ENCODE data around the gene SSNA1. TPM values are rescaled to one million over a fixed set of nuclear protein-coding genes. Genes with fewer than 3 reads are reported as not detected.

SSNA1 gene
- total RNA-seq, result 10 to 100 TPM; 80.2 to 91.3 TPM

GRCh38 chr9:137188490-137189296 lies at the start of gene SSNA1, which contains the start of gene ANAPC2:
SSNA1 (plus strand) TSS chr9:137188676; CDS start chr9:137188727, 51 bp downstream.
ANAPC2 (minus strand) TSS chr9:137188560; CDS start chr9:137188532, 28 bp downstream.
- ATAC-seq, result peak; percentile 81
- Mint-ChIP-seq H3K4me3 (peak within 1 kb of the TSS; percentile 93), H3K4me1 (peaks cover 35% of the 10 kb centered on the region), H3K27ac (peak within 1 kb of the TSS; percentile 92), H3K27me3 (no peaks in the 10 kb centered on the region), H3K36me3 (peaks cover 2% of the 10 kb centered on the region), H3K9me3 (ENCODE audit: low read depth) (no peaks in the 10 kb centered on the region)
- DNase-seq, result peak; percentile 93
- CTCF ChIA-PET, result interaction anchor here (0.9 to 5.1 kb wide), 26 partner anchors 10 to 160 kb away, joined by 3 to 55 read pairs (median 4); partner anchors contain the start of genes CYSRT1, NDOR1, NELFB and RNF208

- H3K27me3 Mint-ChIP-seq, result peaks cover 63% of the 10 kb centered on the region
- no peaks in the 10 kb centered on the region for H3K9me3 Mint-ChIP-seq (ENCODE audit: low read depth)
- peaks cover 4% of the 10 kb centered on the region for H3K4me1 Mint-ChIP-seq
- no peak within 1 kb of the TSS for H3K4me3 Mint-ChIP-seq
- ATAC-seq (peak; percentile 73), DNase-seq (no peak)
- CTCF ChIA-PET, result interaction anchor here (0.5 to 2.3 kb wide), 4 partner anchors 10 to 98 kb away, joined by 3 to 8 read pairs (median 4); partner anchors contain the start of gene RNF224
- H3K36me3 Mint-ChIP-seq, result no peaks in the 10 kb centered on the region
- H3K27ac Mint-ChIP-seq, result no peak within 1 kb of the TSS
Observed at GRCh38 chr9:137138722-137139467, 49.6 kb upstream of the SSNA1 start, which contains the start of gene GRIN1. GRIN1 (plus strand) TSS chr9:137139154; CDS start chr9:137139487, 333 bp downstream.

GRCh38 chr9:137139468-137140150 lies 48.9 kb upstream of the SSNA1 start:
- no peak for ATAC-seq
- no peaks in the 10 kb centered on the region for H3K9me3 Mint-ChIP-seq (ENCODE audit: low read depth)
- no peaks in the 10 kb centered on the region for H3K36me3 Mint-ChIP-seq
- no peak overlapping the region for H3K4me3 Mint-ChIP-seq
- H3K4me1 Mint-ChIP-seq, result peaks cover 4% of the 10 kb centered on the region
- H3K27me3 Mint-ChIP-seq, result peaks cover 60% of the 10 kb centered on the region
- CTCF ChIA-PET, result interaction anchor here (1.5 to 1.9 kb wide), 3 partner anchors 9 to 97 kb away, joined by 4 to 5 read pairs (median 4); partner anchors contain the start of gene RNF224
- no peak overlapping the region for H3K27ac Mint-ChIP-seq
- no peak for DNase-seq

- ATAC-seq (no peak), DNase-seq (no peak)
- Mint-ChIP-seq H3K27me3 (peaks cover 57% of the 10 kb centered on the region), H3K27ac (no peak overlapping the region), H3K36me3 (no peaks in the 10 kb centered on the region), H3K4me3 (no peak overlapping the region), H3K4me1 (peaks cover 4% of the 10 kb centered on the region), H3K9me3 (ENCODE audit: low read depth) (no peaks in the 10 kb centered on the region)
- CTCF ChIA-PET, result interaction anchor here (1.5 to 1.6 kb wide), 2 partner anchors 9 to 86 kb away, joined by 4 read pairs; partner anchors contain the start of gene RNF224
Observed at GRCh38 chr9:137140151-137141012, 48.1 kb upstream of the SSNA1 start.

GRCh38 chr9:137141050-137141810 lies 47.2 kb upstream of the SSNA1 start:
- no peak for DNase-seq
- H3K36me3 Mint-ChIP-seq, result no peaks in the 10 kb centered on the region
- no peak overlapping the region for H3K27ac Mint-ChIP-seq
- peaks cover 4% of the 10 kb centered on the region for H3K4me1 Mint-ChIP-seq
- peaks cover 53% of the 10 kb centered on the region for H3K27me3 Mint-ChIP-seq
- H3K4me3 Mint-ChIP-seq, result no peak overlapping the region
- ATAC-seq, result no peak
- H3K9me3 Mint-ChIP-seq (ENCODE audit: low read depth), result no peaks in the 10 kb centered on the region
- CTCF ChIA-PET, result interaction anchor here (1.5 kb wide), 1 partner anchor 10 kb away, joined by 4 read pairs; no protein-coding TSS in a partner anchor

- Mint-ChIP-seq H3K36me3 (no peaks in the 10 kb centered on the region), H3K27me3 (peaks cover 43% of the 10 kb centered on the region), H3K4me1 (peaks cover 4% of the 10 kb centered on the region), H3K4me3 (no peak overlapping the region), H3K27ac (no peak overlapping the region), H3K9me3 (ENCODE audit: low read depth) (no peaks in the 10 kb centered on the region)
- no peak for ATAC-seq
- CTCF ChIA-PET, result no interaction called here
- no peak for DNase-seq
Observed at GRCh38 chr9:137141976-137142936, 46.2 kb upstream of the SSNA1 start.

GRCh38 chr9:137143459-137143858 lies 45.0 kb upstream of the SSNA1 start:
- Mint-ChIP-seq H3K27ac (no peak overlapping the region), H3K27me3 (peaks cover 32% of the 10 kb centered on the region), H3K4me3 (no peak overlapping the region), H3K36me3 (no peaks in the 10 kb centered on the region), H3K4me1 (peaks cover 2% of the 10 kb centered on the region), H3K9me3 (ENCODE audit: low read depth) (no peaks in the 10 kb centered on the region)
- CTCF ChIA-PET, result no interaction called here
- DNase-seq (no peak), ATAC-seq (no peak)

- H3K27ac Mint-ChIP-seq, result no peak overlapping the region
- ATAC-seq (no peak), DNase-seq (no peak)
- H3K4me1 Mint-ChIP-seq, result no peaks in the 10 kb centered on the region
- no peak overlapping the region for H3K4me3 Mint-ChIP-seq
- H3K36me3 Mint-ChIP-seq, result no peaks in the 10 kb centered on the region
- CTCF ChIA-PET, result interaction anchor here (1.0 kb wide), 1 partner anchor 12 kb away, joined by 3 read pairs; no protein-coding TSS in a partner anchor
- peaks cover 13% of the 10 kb centered on the region for H3K27me3 Mint-ChIP-seq
- H3K9me3 Mint-ChIP-seq (ENCODE audit: low read depth), result no peaks in the 10 kb centered on the region
Observed at GRCh38 chr9:137145731-137146526, 42.5 kb upstream of the SSNA1 start.

- DNase-seq (no peak), ATAC-seq (no peak)
- H3K4me1 Mint-ChIP-seq, result no peaks in the 10 kb centered on the region
- CTCF ChIA-PET, result interaction anchor here (1.0 kb wide), 1 partner anchor 11 kb away, joined by 3 read pairs; no protein-coding TSS in a partner anchor
- no peak overlapping the region for H3K27ac Mint-ChIP-seq
- H3K4me3 Mint-ChIP-seq, result no peak overlapping the region
- peaks cover 7% of the 10 kb centered on the region for H3K27me3 Mint-ChIP-seq
- H3K9me3 Mint-ChIP-seq (ENCODE audit: low read depth), result no peaks in the 10 kb centered on the region
- no peaks in the 10 kb centered on the region for H3K36me3 Mint-ChIP-seq
Observed at GRCh38 chr9:137146527-137146918, 42.0 kb upstream of the SSNA1 start.

GRCh38 chr9:137147091-137147792 lies 41.2 kb upstream of the SSNA1 start:
- peaks cover 3% of the 10 kb centered on the region for H3K27me3 Mint-ChIP-seq

More at GRCh38 chr9:137147091-137147792, 41.2 kb upstream of the SSNA1 start:
- Mint-ChIP-seq H3K27ac (no peak overlapping the region), H3K9me3 (ENCODE audit: low read depth) (no peaks in the 10 kb centered on the region), H3K4me3 (no peak overlapping the region), H3K4me1 (no peaks in the 10 kb centered on the region), H3K36me3 (no peaks in the 10 kb centered on the region)
- ATAC-seq (no peak), DNase-seq (no peak)
- CTCF ChIA-PET, result no interaction called here

Measured in activated CD8-positive, alpha-beta memory T cell treated with anti-CD3 and anti-CD28 coated beads, Interleukin-2, amount 10 ng/mL, durations not matched to agents 7 days and 5 days (primary cell).